ENCODE data around the gene DCTN1.

Gene DCTN1

DNA sequence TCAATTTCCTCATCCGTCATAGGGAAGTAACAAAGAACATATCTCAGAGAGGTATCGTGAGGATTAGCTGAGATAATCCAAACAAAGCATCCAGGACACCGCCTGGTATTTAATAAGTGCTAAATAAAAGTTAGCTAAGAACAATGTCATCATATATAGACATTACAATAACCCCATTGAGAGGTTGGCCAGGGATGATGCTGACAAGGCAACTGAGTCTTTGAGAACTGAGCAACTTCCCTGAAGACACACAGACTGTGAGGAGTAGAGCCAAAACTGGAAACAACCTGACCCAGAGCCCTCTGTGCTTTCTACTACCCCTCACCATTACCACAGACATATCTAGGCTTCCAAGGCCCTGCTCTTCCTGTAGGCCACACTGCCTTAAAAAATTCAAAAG lies 1.6 kb upstream of the DCTN1 start:
- DNase-seq (ENCODE audit: low spot score) = no peak
- no peak for TF ChIP-seq CTCF (IDR thresholded peaks at IDR 0.05; ENCODE audit: extremely low read depth, missing control alignments)

DNA sequence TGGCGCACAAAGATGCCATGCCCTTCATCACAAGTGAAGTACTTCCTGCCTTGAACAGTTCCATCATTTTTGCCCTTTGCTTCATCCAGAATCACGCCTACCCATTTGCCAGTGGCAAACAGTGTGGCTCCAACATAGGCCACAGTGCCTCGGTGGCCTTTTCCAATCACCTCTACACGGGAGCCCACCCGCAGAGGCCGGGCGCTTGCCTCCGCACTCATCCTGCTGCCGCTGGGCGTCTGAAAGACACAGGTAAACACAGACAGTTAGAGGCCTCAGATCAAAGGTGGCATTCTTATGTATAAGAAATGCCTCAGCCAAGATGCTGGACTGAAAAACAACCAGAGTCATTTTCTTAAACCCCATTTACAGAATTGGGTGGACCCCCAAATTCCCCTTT lies 2.1 kb downstream of the DCTN1 start:
- DNase-seq (ENCODE audit: low spot score) = no peak
- no peak for TF ChIP-seq CTCF (IDR thresholded peaks at IDR 0.05; ENCODE audit: extremely low read depth, missing control alignments)

- no peak for DNase-seq (ENCODE audit: low spot score)
- TF ChIP-seq CTCF (IDR thresholded peaks at IDR 0.05; ENCODE audit: extremely low read depth, missing control alignments) = no peak
Measured at GRCh38 chr2:74375838-74376237, 4.3 kb downstream of the DCTN1 start.

- DNase-seq (ENCODE audit: low spot score) = no peak
- no peak for TF ChIP-seq CTCF (IDR thresholded peaks at IDR 0.05; ENCODE audit: extremely low read depth, missing control alignments)
Measured at GRCh38 chr2:74374509-74375205, 5.5 kb downstream of the DCTN1 start.

DNA sequence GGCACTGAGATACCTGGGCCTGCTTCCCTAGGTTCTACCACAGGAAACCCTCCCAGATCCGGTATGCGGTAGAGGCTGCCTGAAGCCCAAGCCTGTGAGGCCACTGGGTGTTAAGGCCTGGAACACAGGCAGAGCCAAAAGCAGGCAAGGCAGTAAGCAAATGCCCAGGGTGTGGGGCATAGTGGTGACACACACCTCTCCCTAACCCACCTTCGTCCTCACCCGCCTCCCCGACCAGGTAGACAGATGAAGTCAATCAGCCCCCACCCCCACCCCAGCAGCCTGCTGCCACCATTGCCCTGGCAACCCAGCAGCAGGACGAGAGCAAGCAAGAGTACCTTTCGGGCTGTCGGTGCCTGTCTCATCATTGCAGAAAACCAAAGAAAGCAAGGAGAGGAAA lies 6.1 kb downstream of the DCTN1 start:
- no peak for TF ChIP-seq CTCF (IDR thresholded peaks at IDR 0.05; ENCODE audit: extremely low read depth, missing control alignments)
- no peak for DNase-seq (ENCODE audit: low spot score)

DNA sequence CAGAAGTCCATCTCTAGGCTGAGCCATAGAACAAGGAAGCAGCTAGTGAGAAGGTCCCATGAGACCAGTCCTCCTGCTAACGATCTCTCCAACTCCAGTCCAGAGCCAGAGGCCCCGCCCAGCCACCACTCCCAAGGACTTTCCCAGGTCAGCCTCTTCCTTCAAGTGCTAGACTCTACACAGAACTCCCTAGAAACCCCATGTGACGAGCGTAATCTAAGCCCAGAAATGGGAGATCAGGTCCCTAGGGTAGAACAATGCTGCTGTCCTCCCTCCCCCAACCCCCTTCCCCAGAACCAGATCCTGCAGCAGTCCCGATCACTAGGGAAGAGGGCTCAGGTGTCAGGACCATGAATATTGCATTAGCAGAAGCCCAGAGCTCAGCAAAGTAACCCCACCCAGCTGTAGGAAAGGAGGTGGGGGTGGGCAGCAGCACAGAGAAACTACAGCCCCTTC lies 6.9 kb downstream of the DCTN1 start:
- DNase-seq (ENCODE audit: low spot score) = no peak
- no peak for TF ChIP-seq CTCF (IDR thresholded peaks at IDR 0.05; ENCODE audit: extremely low read depth, missing control alignments)

GRCh38 chr2:74372674-74373073 lies 7.4 kb downstream of the DCTN1 start:
- no peak for TF ChIP-seq CTCF (IDR thresholded peaks at IDR 0.05; ENCODE audit: extremely low read depth, missing control alignments)
- no peak for DNase-seq (ENCODE audit: low spot score)

All from GM20000 (cell line).